Activated CD8-positive, alpha-beta memory T cell treated with anti-CD3 and anti-CD28 coated beads for 4 hours (primary cell): ENCODE data around the gene GYG2.
"Not testable (repeated sequence)": the region's sequence is repeated elsewhere in the genome, so short reads cannot be mapped to it uniquely, and the experiment has no call there.

Experiments
- DNase-seq, 2 donors: peaks; one replicate each; pipeline ENCODE4 v3.0.0-alpha.2; 2020; ENCODE audit warnings: low read depth in 2 of 2

GYG2 gene

DNA sequence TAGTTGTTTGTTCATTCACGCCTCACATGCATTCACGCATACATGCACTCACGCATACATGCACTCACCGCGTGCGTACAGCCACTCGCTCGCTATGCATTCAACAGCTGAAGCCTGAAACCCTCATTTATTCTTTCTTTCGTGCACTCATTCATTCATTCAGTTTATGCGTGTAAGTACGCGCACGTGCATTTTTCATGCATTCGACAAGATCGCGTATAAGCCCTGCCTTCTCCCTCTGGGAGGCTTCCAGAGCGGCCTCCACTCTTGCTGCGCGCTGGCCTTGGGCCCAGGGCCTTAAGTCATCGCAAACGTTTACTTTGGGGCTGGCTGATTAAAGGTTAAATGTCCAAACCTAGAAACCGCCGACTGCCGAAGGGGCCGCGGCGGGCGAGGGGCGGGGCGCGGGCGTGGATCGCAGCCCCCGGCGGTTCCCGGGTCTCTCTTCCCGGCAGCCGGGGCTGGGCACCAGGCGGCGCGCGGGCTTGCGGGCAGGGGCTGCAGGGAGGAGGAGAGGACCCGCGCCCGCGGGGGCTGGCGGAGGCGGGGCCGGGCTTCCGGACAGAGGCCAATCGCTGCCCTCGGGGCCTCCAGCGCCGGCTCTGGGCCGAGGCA lies at the start of gene GYG2:
Gene GYG2, plus strand, starts transcription at position 587 of the 615 bp plus-strand sequence. CDS start 1,259 bp downstream, outside the sequence.
- no peak for DNase-seq

DNA sequence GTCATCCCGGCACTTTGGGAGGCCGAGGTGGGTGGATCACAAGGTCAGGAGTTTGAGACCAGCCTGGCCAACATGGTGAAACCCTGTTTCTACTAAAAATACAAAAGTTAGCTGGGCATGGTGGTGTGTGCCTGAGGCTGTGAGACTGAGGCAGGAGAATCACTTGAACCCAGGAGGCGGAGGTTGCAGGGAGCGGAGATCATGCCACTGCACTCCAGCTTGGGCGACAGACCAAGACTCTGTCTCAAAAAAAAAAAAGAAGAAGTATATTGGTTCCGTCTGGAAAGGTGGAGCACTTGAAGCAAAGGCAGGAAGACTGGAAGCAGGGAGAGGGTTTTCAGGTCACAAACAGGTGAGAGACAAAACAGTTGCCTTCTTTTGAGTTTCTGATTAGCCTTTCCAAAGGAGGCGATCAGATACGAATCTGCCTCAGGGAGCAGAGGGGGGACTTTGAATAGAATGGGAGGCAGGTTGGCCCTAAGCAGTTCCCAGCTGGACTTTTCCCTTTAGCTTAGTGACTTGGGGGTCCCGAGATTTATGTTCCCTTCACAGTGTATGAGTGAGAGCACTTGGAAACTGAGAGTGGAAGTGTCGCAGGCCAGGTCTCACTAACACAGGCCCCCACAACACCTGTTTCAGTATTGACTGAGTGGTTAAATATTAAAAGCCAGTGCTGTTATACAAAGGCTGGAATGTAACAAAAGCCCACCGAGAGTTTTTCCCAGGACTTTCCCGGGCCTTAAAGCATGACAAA lies 48.1 kb upstream of the GYG2 start:
- not testable (repeated sequence) for DNase-seq

DNA sequence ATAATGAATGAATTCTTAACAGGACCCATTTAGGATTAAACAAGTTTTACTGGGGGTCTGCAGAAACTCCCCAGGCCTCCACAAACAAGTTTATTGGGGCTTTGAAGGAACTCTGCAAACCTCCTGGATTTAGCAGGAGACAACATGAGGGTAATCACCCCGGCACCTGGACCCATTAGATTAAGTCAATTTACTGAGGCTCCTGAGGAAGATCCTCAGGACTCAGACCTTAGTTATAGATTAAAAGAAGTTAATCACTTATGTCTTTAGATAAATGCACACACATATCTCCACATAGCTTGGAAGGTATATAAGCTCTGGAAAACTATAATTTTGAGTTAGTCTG lies 47.5 kb upstream of the GYG2 start:
- DNase-seq = no peak

DNA sequence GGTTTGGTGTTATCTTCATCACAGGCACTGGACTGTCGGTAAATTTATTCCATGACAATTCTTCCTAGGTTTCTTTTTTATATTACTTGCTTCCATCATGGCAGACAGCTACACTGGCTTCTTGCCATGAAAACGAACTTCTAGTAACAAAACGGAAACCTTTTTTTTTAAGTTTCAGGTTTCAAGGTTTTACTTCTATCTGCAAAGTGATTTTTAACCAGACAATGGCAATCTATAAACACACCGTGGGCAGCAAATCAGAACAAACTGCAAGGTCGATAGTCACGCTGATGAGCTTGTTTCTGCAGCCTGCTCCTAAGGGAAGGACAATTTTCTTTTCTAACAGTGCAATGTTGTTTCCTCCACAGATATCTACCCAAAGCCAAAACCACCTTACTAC lies 47.0 kb upstream of the GYG2 start:
- no peak for DNase-seq

DNA sequence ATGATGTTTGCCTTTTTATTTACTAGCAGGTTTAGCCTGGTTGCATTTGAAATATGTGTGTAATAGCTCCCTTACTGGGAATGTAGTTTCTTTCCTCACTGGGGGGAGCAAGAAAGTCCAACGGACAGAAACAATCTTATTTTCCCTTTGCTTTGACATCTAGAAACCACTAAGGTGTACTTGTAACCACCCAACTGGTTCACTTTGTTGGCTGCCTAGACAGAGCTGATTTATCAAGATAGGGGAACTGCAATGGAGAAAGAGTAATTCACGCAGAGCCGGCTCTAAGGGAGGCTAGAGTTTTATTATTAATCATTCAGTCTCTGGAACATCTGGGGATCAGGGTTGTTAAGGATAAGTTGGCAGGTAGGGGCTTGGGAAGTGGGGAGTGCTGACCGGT lies 46.6 kb upstream of the GYG2 start:
- DNase-seq = no peak

DNA sequence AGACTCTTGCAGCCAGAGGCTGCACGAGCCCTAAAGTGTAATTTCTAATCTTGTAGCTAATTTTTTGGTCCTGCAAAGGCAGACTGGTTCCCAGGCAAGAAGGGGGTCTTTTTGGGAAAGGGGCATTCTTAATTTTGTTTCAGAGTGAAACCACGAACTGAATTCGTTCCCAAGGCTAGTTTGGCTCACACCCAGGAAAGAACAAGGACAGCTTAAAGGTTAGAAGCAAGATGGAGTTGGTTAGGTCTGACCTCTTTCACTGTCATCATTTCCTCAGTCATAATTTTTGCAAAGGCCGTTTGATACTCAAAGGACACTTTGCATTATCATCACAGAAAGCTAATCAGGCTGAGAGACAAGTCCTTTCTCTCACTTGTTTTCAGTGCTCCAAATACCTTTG lies 46.0 kb upstream of the GYG2 start:
- DNase-seq = no peak

DNA sequence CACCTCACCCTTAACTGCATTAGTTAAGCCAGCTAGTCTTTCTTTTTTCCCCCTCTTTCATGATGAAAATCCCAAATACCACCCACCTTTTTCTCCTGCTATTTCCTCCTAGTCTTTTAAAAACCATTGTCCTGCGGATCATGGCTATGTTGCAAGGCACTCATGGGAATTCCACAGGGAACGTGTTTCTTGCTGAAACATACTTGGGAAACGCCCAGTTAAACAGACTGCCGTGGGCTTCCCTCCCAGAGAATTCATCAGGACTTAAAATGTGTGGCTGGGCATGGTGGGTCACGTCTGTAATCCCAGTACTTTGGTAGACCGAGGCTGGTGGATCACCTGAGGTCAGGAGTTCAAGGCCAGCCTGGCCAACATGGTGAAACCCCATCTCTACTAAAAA lies 44.7 kb upstream of the GYG2 start:
- no peak for DNase-seq

DNA sequence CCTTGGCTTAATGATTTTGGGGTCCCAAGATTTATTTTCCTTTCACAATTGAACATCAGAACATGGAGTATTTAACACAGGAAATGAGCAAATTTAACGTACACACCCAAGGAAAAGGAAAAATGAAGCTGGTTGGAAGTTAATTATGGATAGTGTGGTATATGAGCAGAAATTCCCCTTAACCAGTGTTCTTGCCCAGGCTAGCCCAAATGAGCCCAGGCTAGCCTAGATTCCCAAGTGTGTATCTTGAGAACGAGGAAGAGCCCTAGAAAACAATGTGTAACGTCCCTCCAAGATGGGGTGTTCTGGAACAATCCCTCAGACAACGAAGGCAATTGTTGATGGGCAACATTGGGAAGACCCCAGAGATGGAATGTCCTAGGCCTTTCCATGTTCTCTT lies 43.2 kb upstream of the GYG2 start:
- DNase-seq = no peak

DNA sequence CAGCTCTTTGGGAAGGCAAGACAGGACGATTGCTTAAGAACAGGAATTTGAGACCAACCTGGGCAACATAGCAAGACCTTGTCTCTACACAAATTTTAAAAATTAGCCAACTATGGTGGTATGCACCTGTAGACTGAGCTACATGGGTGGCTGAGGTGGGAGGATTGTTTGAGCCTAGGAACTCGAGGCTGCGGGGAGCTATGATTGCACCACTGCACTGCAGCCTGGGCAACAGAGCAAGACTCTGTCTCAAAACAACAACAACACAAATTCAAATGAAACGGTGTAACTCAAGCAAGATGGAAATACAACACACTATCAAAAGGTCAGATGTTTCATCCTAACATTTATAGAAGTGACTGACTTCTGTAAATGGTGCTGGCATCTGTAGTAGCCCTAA lies 39.8 kb upstream of the GYG2 start:
- no peak for DNase-seq

DNA sequence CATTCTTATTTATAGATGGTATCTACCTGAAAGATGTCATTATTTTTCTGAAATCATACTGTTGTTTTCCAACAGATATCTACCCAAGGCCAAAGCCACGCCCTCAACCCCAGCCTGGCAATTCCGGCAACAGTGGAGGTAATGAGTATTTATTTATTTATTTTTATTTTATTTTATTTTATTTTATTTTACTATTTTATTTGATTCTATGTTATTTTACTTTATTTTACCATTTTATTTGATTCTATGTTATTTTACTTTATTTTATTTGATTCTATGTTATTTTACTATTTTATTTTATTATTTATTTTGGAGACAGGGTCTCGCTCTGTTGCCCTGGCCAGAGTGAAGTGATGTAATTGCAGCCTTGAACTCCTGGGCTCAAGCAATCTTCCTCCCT lies 39.2 kb upstream of the GYG2 start:
- no peak for DNase-seq

DNA sequence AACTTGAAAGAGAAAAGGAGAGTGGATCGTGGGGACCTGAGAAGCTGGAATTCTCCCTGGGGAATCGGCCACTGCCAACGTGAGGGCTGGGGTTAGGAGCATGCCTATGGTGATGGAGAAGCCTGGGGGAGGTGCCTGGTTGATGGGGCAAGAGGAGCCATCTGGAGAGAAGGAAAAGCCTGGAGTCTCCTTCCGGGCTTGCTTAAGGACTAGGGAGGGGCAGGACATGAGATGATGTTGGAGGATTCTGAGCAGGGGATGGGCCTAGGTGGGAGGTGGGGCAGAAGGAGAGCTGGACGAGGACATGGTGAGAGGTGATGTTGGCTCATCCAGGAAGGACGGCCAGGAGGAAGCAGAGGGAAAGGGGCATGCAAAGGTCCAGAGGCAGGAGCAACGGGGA lies 35.0 kb upstream of the GYG2 start:
- DNase-seq = no peak

DNA sequence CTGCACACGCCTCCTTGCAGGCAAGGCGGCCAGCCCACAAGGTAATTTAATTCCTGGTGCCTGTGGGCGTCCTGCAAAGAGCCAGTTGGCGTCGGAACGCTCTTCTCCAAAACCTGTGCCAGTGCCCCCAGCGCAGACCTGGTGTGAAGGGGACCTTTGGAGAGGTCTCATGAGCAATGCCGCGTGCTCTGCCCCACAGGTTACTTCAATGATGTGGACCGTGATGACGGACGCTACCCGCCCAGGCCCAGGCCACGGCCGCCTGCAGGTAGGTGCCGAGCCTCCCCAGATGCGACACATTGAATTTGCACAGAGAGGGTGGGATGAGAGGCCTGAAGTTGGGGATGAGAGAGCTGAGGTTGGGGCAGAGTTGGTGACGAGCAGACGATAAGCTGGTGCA lies 34.4 kb upstream of the GYG2 start:
- no peak for DNase-seq

DNA sequence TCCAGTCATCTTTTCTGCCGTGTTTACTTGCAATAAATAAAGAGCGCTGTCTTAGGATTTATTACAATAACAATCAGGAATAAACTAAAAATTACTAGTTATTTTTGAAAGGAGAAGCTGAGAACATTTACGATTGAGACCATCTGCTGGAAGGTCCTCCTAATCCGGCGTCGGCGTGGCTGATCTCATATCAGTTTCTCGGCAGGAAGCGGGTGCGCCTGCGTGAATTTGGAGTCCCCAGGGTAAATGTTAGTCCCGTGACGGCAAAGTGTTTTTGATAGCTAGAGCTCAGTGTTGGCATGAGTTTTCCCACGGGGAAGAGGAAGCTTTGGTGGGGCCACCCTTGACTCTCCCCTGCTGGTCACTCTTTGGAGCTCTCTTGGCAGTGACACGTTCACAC lies 31.9 kb upstream of the GYG2 start:
- not testable (repeated sequence) for DNase-seq

DNA sequence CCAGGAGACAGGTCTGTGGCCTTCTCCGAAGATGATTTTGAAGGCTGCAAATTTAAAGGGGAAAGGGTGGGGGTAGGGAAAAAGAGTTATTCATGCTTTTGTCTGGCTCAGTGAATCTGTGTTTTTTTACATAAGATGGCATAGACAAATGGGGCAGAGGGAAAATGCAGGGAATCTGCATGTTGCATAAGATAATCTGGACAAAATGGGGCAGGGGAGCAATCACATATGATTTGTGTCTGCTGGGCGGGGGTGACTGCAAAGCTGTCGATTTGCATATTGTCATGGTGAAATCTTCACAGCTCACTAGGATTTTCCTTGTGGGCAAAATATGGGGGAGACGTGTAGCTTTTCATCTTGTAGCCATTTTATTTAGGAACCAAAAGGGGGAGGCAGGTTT lies 29.4 kb upstream of the GYG2 start:
- no peak for DNase-seq

DNA sequence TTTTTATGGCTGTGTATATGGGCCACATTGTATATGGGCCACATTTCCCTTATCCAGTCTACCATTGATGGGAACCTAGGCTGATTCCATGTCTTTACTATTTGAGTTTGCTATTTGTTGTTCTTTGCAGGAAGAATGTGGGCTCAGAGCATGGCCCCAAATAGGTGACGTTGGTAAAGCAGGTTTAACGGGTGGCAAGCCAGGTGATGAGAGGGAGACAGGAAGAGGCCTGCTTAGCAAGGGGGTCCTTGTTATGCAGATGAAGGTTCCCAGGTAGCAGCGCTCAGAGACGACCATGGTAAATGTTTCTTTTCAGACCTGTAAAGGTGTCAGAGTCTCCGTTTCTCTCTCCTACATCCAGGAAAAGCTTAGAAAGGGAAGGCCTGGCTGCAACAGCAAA lies 28.8 kb upstream of the GYG2 start:
- not testable (repeated sequence) for DNase-seq

DNA sequence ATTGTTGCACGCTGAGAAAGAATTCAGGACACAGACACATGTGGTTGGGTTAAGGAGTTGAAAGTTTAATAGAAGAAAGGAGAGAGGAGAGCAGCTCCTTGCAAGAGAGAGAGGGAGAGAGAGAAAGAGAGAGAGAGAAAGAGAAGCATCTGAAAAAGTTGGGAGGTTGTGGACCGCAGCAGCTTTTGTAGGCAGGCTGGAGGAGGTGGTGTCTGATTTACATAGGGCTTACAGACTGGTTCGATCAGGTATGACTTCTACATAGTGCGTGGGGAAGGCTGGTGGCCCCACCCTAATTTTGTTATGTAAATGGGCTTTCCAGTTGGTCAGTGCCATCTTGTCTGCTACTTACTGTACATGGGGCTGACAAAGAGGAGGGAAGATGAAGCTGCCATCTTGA lies 27.5 kb upstream of the GYG2 start:
- DNase-seq = no peak

DNA sequence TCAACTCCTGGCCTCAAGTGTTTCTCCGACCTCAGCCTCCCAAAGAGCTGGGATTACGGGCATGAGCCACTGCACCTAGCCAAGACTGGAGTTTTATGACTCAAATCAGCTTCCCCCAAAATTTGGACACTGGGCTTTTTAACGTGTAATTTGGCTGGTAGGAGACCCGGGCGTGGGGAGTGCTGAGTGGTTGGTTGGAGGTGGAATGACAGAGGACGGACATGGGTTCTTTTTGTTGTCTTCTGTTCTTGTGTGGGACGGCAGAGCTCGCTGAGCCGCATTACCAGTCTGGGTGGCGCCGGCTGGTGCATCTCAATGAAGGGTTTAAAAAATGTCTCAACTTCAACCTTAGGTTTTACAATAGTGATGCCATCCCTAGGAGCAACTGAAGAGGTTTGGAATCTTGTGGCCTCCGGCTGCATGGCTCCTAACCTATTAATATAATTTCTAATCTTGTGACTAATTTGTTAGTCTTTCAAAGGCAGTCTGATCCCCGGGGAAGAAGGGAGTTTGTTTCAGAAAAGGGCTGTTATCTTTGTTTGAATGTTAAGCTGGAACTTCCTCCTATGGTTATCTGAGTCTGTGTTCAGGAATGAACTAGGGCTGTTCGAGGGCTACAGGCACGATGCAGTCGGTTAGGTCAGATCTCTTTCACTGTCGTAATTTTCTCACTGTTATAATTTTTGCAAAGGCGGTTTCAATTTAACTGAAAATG lies 26.2 kb upstream of the GYG2 start:
- DNase-seq = not testable (repeated sequence)

DNA sequence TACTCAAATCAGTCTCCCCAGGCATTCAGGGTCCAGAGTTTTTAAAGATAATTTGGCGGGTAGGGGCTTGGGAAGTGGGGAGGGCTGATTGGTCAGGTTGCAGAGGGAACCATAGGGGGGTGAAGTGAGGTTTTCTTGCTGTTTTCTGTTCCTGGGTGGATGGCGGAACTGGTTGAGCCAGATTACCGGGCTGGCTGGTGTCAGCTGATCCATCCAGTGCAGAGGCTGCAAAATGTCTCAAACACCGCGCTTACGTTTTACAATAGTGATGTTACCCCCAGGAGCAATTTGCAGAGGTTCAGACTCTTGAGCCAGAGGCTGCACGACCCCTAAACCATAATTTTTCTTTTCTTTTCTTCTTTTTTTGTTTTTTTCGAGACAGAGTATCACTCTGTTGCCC lies 25.2 kb upstream of the GYG2 start:
- not testable (repeated sequence) for DNase-seq

DNA sequence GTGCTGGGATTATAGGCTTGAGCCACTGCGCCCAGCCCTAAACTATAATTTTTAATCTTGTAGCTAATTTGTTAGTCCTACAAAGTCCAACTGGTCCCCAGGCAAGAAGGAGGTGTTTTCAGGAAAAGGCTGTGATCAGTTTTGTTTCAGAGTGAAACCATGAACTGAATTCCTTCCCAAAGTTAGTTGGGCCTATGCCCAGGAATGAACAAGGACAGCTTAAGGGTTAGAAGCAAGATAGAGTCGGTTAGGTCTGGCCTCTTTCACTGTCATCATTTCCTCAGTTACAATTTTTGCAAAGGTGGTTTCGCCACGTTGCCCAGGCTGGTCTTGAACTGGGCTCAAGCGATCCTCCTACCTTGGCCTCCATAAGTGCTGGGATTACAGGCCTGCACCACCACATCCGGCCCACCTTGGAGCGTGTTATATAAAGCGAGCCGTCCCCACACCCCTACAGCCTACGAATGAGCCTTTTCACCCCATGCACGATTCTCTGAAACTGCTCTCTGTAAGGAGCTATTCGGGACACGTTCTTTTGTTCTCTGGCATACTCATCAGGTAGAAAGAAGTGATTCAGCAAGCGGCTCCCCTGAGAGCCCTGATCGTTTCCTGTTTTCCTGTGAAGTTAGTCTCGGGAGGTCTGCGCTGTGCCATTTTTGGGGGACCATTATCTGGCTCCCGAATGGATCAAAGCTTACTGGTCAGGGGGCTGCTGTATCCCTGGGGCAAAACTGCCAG lies 24.5 kb upstream of the GYG2 start:
- not testable (repeated sequence) for DNase-seq

DNA sequence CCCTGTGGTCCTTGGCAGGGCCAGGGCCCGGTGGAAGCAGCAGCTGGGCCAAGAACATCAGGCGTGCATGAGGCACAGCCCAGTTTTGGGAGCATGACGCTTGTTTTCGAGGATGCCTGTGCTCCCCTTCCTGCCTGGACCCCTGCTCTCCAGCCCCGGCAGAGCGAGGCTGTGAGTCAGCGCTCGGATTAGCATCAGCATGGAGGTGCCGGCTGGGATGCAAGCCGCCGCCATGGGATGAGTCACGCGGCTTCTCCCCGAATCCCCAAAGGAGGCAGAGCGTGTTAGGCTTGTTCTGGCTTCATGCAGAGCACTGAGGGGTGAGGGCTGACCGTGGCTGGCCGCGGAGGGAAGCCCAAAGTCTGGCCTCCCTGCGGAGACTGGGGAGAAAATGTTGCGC lies 23.9 kb upstream of the GYG2 start:
- DNase-seq = not testable (repeated sequence)

DNA sequence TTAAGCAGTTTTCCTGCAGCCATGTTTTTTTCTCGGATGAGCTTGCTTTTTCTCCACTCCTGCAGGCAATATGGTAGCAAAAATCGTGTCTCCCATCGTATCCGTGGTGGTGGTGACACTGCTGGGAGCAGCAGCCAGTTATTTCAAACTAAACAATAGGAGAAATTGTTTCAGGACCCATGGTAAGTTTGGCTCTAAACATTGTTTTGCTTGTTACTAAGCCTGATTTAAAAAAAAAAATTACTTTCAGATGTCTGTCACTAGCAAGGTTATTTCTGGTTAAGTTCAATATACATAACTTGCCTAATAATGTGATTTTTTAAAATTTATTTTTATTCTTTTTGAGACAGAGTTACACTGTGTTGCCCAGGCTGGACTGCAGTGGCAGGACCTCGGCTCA lies 17.5 kb upstream of the GYG2 start:
- DNase-seq = no peak

DNA sequence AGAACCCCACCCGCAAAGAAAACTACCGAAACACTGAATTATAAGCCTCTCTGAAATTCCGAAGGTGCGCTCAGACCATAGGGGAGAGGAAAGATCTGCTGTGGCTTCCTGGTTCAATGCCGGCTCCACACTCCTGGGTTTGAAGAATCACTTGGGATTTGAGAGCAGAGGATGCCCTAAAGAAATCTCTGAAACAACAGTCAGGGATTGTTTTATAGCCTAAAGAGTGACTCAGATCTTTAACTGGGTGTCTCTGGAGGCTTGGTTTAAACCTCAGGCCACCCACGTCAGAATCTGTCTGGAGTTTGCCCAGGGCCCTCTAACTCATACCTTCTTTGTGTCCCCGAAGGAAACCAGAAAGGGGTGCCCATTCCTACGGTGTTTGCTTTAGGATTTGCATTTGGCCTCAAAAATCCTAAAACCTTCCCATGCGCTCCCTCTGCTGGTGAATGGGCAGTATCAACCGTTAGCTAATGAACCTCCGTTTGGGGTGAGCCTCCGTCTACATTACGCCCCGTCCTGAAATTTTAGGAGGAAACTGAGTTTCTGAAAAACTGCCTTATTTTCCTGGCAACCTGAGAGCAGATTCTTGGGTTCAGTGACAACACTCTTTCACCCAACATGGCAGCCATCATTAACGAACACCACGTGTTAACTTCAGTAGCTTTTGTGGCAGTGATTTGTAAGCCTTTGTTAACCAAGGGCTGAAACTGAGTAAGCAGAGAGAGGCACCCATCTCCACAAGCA lies 16.4 kb upstream of the GYG2 start:
- peak; percentile 0 to 19 for DNase-seq
